Testis (tissue), 3 donors: Measurements from ENCODE around the gene SLC6A9. TPM values are rescaled to one million over a fixed set of nuclear protein-coding genes. Genes with fewer than 3 reads are reported as not detected.

Experiments
- DNase-seq: peaks from one replicate; pipeline ENCODE4 v3.0.0-alpha.2; 2019
- H3K27ac ChIP-seq, 2 donors: fragments of 200-600 bp; sonication (generic); one replicate each; pipeline ENCODE4 v1.5.1; 2019
- H3K27me3 ChIP-seq: fragments of 200-600 bp; sonication (generic); one replicate; pipeline ENCODE4 v1.5.1; 2019
- H3K36me3 ChIP-seq: fragments of 200-600 bp; sonication (generic); one replicate; pipeline ENCODE4 v1.5.1; 2017; ENCODE audit warnings: low read depth; ENCODE audit errors: missing control alignments
- H3K4me1 ChIP-seq: fragments of 200-600 bp; sonication (generic); one replicate; pipeline ENCODE4 v1.5.1; 2019
- H3K4me3 ChIP-seq, 2 donors: fragments of 200-600 bp; sonication (generic); one replicate each; pipeline ENCODE4 v1.5.1; 2017 to 2019
- H3K9me3 ChIP-seq: fragments of 200-600 bp; sonication (generic); one replicate; pipeline ENCODE4 v1.5.1; 2017
- CTCF ChIP-seq, 3 experiments: fragments of 450-650 bp in 2 of 3; fragments of 200-600 bp in 1 of 3; sonication (generic) in 1 of 3; IDR thresholded peaks; one replicate each; pipeline ENCODE4 v1.5.1; 2016 to 2019; ENCODE audit warnings: antibody characterized with exemption in 3 of 3, mild to moderate bottlenecking in 2 of 3, moderate library complexity in 1 of 3
- POLR2A ChIP-seq: fragments of 450-650 bp; IDR thresholded peaks from one replicate; pipeline ENCODE4 v1.6.1; 2017; ENCODE audit warnings: antibody characterized with exemption, mild to moderate bottlenecking, moderate library complexity
- WGBS, 2 donors: methylation state at CpG; one replicate each; pipeline ENCODE4 v1.1.5; 2018; 5-methylcytosine and 5-hydroxymethylcytosine counted together
- intact Hi-C: fragments of 100-400 bp; cut with DNase I; formaldehyde crosslinking; loops from one replicate; pipeline ENCODE4 v1.15.1; 2023; ENCODE audit warnings: low total_unique reads
- polyA plus RNA-seq: library from polyadenylated mRNA; stranded (reverse); fragments of 350-450 nt; fragmentation: Illumina TruSeq; extraction: RNeasy Lipid Tissue Mini Kit (QIAGEN cat#74804); gene quantifications from one replicate; pipeline ENCODE4 v1.2.3, GENCODE V29; 2014; ENCODE audit warnings: low read depth, low replicate concordance; ENCODE audit not compliant: insufficient read depth
- total RNA-seq, 2 donors: library from RNA; depleted of rRNA; stranded (reverse); fragments of >200 nt; gene quantifications; one replicate each; pipeline ENCODE4 v1.2.3, GENCODE V29; 2016

SLC6A9 gene
- total and polyA plus RNA-seq, 3 donors from 2014 or later, result 1.2 to 2.3 (median 1.7) TPM

- WGBS, 2 donors, result 75 to 80% methylated on average over 6 to 8 of the region's 9 CpGs
- H3K4me3 ChIP-seq, result no peak overlapping the region
- H3K4me1 ChIP-seq, result peaks cover 9% of the 10 kb centered on the region
- intact Hi-C loops, result no loop called here
- no peaks in the 10 kb centered on the region for H3K9me3 ChIP-seq
- no peak overlapping the region for H3K27ac ChIP-seq
- no peaks in the 10 kb centered on the region for H3K36me3 ChIP-seq
- no peaks in the 10 kb centered on the region for H3K27me3 ChIP-seq
- TF ChIP-seq CTCF (IDR thresholded peaks at IDR 0.05) (no peak), POLR2A (no peak)
- no peak for DNase-seq
Measured at GRCh38 chr1:44045064-44045463, 13.8 kb upstream of the SLC6A9 start.

DNA sequence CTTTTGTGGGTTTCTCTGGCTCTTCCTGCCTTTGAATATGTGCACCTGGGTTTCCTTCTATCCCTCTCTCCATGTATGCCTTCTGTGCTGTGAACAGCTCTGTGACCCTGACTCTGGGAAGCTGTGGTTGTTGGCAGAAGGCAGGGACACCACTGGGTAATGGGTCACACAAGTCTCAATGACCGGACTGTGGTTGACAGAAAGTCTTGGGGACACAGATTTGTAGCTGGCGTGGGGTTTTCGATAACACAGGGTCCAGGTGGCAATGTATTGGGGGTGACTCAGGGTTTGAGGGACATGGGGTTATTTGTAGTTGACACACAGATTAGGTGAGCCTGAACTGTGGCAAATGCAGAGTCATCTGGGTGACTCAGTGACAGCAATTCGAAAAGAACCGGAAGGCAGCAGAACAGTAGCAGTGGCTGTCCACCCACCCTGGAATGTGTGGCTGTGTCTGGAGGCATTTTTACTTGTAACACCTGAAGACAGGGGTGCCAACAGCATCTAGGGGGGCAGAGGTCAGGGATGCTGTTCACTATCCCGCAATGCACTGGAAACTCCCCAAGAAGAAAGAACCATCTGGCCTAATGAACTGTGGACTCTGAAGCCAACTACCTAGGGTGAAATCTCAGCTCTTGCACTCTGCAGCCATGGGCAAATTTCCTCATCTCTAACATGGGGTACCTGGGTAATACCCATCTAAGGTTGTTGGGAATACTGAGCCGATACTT lies 13.0 kb upstream of the SLC6A9 start:
- DNase-seq, result no peak
- Histone ChIP-seq H3K9me3 (no peaks in the 10 kb centered on the region), H3K27ac (no peak overlapping the region), H3K27me3 (no peaks in the 10 kb centered on the region), H3K36me3 (no peaks in the 10 kb centered on the region), H3K4me1 (peaks cover 9% of the 10 kb centered on the region), H3K4me3 (no peak overlapping the region)
- intact Hi-C loops, result no loop called here
- WGBS, 2 donors, result 90 to 96% methylated on average over 6 to 7 of the region's 7 CpGs
- no peak for TF ChIP-seq POLR2A
- no peak for TF ChIP-seq CTCF (IDR thresholded peaks at IDR 0.05)

- 80 to 83% methylated on average over 10 to 16 of the region's 16 CpGs for WGBS, 2 donors
- H3K27me3 ChIP-seq, result no peaks in the 10 kb centered on the region
- no peaks in the 10 kb centered on the region for H3K9me3 ChIP-seq
- no peak overlapping the region for H3K4me3 ChIP-seq
- no peak overlapping the region for H3K27ac ChIP-seq
- TF ChIP-seq CTCF (IDR thresholded peaks at IDR 0.05), result no peak
- no peak for TF ChIP-seq POLR2A
- H3K4me1 ChIP-seq, result peaks cover 9% of the 10 kb centered on the region
- intact Hi-C loops, result no loop called here
- no peak for DNase-seq
- H3K36me3 ChIP-seq, result no peaks in the 10 kb centered on the region
Measured at GRCh38 chr1:44043176-44044070, 12.2 kb upstream of the SLC6A9 start.

- H3K4me1 ChIP-seq, result peaks cover 7% of the 10 kb centered on the region
Measured at GRCh38 chr1:44040846-44041245, 9.6 kb upstream of the SLC6A9 start.

More at GRCh38 chr1:44040846-44041245, 9.6 kb upstream of the SLC6A9 start:
- Histone ChIP-seq H3K9me3 (no peaks in the 10 kb centered on the region), H3K4me3 (no peak overlapping the region), H3K27ac (no peak overlapping the region), H3K36me3 (no peaks in the 10 kb centered on the region), H3K27me3 (no peaks in the 10 kb centered on the region)
- TF ChIP-seq POLR2A, result no peak
- no peak for TF ChIP-seq CTCF (IDR thresholded peaks at IDR 0.05)
- intact Hi-C loops, result no loop called here
- no peak for DNase-seq
- WGBS, 2 donors, result 80 to 86% methylated on average over 4 of the region's 4 CpGs
